NCI-H748 treated with DMSO at 0.1 percent for 48 hours (cell line): ENCODE measurements around the gene HCFC2.
"Not testable (repeated sequence)": the region's sequence is repeated elsewhere in the genome, so short reads cannot be mapped to it uniquely, and the experiment has no call there.

ENCODE experiments used
- DNase-seq: peaks from one replicate; lab custom pipeline; 2025; lab: John Stamatoyannopoulos, UW

The HCFC2 gene

GRCh38 chr12:104057771-104058197 is 6.5 kb upstream of the HCFC2 start:
- DNase-seq = peak; percentile 37

GRCh38 chr12:104058802-104059201 is 5.5 kb upstream of the HCFC2 start:
- no peak for DNase-seq

- no peak for DNase-seq
Measured at GRCh38 chr12:104059963-104060362, 4.4 kb upstream of the HCFC2 start.

GRCh38 chr12:104060791-104061190 is 3.5 kb upstream of the HCFC2 start:
- DNase-seq = no peak

- DNase-seq = peak; percentile 15
Measured at GRCh38 chr12:104063712-104064030, 660 bp upstream of the HCFC2 start.

- DNase-seq = no peak
Measured at GRCh38 chr12:104064842-104065427, 604 bp downstream of the HCFC2 start.

GRCh38 chr12:104072099-104072498 is 7.8 kb downstream of the HCFC2 start:
- no peak for DNase-seq

- no peak for DNase-seq
Measured at GRCh38 chr12:104073699-104074098, 9.4 kb downstream of the HCFC2 start.

- no peak for DNase-seq
Measured at GRCh38 chr12:104079024-104079423, 14.7 kb downstream of the HCFC2 start.

- DNase-seq = no peak
Measured at GRCh38 chr12:104080764-104081163, 16.4 kb downstream of the HCFC2 start.

- DNase-seq = no peak
Measured at GRCh38 chr12:104083769-104084475, 19.6 kb downstream of the HCFC2 start.

- DNase-seq = no peak
Measured at GRCh38 chr12:104090685-104091084, 26.4 kb downstream of the HCFC2 start.

GRCh38 chr12:104091136-104091535 is 26.8 kb downstream of the HCFC2 start:
- no peak for DNase-seq

DNA sequence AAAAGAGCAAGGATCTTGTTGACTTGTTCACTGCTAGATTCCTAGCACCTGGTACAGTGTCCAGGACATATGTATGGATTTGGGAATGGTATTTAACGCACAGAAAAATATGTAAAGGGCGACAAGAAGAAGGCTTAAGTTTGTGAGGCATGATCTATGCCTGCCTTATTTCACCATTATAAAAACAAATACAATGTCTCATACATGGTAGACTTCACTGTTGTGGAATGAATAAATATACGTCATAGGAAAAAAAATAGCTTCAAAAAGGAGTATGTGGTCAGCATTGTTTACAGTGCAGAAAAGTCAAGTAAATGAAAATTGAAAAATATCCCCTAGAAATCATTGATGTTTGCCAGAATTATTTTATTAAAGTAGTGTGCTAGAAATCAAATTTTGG is 30.0 kb downstream of the HCFC2 start:
- DNase-seq = no peak

DNA sequence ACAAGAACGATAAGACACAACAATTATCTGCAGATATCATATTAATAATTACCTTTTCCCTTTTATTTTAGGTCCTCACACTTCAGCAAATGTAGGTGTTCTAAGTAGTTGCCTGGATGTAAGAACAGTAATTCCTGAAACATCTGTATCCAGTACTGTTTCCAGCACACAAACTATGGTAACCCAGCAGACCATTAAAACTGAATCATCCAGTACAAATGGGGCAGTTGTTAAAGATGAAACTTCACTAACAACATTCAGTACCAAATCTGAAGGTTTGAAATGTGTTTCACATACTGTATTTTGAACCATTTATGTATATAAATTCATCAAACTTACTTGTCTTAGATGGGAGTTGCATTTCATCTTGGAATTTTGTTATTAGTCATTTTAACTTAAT is 31.0 kb downstream of the HCFC2 start:
- DNase-seq = no peak

DNA sequence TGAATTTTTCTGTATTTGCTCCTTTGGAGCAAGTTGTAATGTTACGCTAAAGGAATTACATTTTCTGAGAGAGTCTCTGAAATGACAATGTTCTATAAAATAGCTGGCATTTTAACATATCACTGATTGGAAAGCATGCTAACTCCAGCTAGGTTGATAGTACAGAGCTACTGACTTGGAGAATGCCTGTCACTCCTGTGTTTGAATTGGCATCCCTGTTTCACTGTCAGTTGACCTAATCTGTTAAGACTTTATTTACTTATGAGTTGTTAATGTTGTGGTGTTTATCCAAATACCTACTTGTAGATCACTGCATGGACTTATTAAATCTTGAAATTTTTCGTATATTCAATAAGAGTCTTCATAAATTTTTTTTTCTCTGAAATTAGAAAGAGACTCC is 33.6 kb downstream of the HCFC2 start:
- DNase-seq = no peak

- DNase-seq = no peak
Measured at GRCh38 chr12:104105461-104105860, 41.1 kb downstream of the HCFC2 start.

DNA sequence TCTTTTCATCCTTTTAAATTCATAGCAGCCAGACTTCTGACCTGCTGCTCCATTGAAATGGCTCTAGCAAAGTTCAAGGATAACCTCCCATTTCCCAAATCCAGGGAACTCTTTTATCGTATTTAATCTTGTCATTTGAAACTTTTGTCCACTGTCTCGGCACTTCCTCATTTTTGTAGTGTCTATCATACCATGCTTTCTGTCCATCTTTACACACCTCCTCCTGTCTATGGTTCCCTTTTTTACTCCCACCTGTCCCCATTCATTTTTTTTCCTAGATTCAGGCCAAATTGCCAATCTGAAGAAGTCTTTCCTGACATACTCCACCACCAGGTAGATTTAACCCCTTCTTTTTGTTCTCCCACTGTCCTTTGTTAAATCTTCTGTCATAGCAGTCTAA is 42.6 kb downstream of the HCFC2 start:
- no peak for DNase-seq

DNA sequence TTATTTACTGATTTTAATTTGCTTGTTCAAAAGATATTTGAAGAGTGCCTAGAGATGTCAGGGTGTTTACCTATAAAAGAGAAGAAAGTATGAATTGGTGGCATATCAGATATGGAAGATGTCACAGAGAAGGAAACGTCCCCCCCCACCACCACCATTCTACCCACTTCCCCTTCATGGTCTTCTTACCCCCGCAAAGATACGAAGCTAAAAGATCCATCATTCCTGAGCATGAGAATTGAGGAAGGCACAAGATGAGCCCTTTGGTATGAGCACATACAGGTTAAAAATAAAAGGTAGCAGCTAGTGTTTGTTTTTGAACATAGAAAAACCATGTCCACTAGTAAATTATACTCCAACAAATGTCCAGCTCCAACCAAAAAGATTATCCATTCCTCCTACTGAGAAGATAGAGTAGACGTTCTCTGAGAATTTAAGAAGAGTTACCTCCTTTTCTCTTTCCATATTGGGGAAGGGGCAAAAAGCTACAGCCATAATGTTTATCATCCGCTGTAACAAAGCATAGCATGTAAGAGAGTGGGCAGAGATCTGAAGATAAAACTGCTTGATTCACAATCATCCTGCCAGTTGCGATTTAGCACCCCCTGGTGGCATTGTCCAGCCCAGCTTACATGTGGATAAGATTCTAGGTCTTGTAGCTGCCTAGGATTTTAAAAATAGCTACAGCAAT is 44.6 kb downstream of the HCFC2 start:
- DNase-seq = peak; percentile 77

- DNase-seq = no peak
Measured at GRCh38 chr12:104109446-104110271, 45.3 kb downstream of the HCFC2 start.

DNA sequence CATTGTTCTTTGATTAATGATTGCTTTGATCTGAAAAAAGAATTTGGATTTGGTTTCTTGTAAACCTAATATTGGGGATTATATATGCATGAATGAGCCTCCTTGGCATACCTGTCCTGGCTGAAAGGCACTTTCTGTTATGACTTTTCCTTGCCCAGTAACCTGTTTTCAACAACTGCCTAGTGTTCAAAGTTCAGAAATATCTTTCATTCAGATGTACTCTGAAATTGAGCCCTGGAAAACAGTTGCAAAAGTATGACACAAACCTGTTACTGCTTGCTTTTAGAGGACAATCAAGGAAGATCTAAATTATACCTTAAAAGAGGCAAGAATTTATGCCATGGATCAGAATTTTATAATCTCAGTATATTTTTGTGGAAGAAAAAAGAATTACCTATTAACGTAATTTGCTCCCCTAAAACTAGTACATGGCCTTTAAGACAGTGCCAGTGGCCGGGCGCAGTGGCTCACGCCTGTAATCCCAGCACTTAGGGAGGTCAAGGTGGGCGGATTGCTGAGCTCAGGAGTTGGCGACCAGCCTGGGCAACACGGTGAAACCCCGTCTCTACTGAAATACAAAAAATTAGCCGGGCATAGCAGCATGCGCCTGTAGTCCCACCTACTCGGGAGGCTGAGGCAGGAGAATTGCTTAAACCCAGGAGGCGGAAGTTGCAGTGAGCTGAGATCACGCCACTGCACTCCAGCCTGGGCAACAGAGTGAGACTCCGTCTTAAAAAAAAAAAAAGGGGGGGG is 50.7 kb downstream of the HCFC2 start:
- DNase-seq = not testable (repeated sequence)

GRCh38 chr12:104115587-104115975 is 51.2 kb downstream of the HCFC2 start:
- DNase-seq = no peak
